MM.1S (cell line): ENCODE measurements around the gene MAGED2.

Experiments
- CTCF ChIP-seq: fragments of 300-600 bp; sonication (generic); IDR thresholded peaks from 2 replicates; pipeline ENCODE4 v1.5.1; 2016; ENCODE audit warnings: antibody characterized with exemption, low read length, mixed read lengths
- EZH2phosphoT487 ChIP-seq: fragments of 300-600 bp; sonication (generic); IDR thresholded peaks from 2 replicates; pipeline ENCODE4 v1.6.1; 2018; ENCODE audit warnings: antibody characterized with exemption, low read length

DNA sequence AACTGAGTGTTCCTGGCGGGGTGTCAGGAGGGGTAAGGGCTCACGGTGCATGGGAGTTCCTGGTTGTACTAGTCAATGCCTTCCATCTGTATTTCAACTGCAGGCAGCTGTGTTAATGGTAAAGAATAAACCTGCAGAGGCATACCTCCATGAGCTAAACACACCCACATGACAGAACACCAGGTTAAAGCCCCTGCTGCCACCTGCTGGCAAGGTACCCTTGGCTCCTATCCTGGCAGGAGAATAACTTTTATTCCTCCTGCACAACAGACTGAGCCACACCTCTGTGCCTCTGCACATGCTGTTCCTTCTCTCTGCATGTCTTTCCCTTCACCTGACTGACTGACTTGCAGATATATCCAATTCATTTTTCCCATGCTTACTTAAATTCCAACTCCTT lies 20.6 kb upstream of the MAGED2 start:
- peak; percentile 37 for TF ChIP-seq CTCF
- TF ChIP-seq EZH2phosphoT487: no peak
